ENCODE measurements around the gene ADAMTS12.
"Not testable (repeated sequence)": the region's sequence is repeated elsewhere in the genome, so short reads cannot be mapped to it uniquely, and the experiment has no call there.

ADAMTS12 gene

DNA sequence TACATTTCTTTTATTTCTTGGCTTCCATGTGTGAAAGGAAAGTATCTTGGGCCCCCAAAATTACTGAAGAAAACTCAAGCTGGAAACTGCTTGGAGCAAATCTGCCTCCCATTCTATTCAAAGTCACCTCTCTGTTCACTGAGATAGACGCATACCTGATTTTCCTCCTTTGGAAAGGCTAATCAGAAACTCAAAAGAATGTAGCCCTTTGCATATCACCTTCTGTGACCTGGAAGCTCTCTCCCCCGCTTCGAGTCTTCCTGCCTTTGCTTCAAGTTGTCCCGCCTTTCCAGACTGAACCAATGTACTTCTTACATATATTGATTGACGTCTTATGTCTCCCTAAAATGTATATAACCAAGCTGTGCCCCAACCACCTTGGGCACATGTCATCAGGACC is 39.3 kb upstream of the ADAMTS12 start:
- in situ Hi-C loops (cut with HindIII; ENCODE audit: low sequenced_read_pairs), result loop anchor here (25.0 kb wide), 1 partner anchor 469 kb away; no protein-coding TSS in a partner anchor
- no peak overlapping the region for H3K4me3 ChIP-seq (ENCODE audit: low read depth, low read length)
- no peak for TF ChIP-seq CTCF (IDR thresholded peaks at IDR 0.05; ENCODE audit: low read depth, low read length, missing control alignments)
- DNase-seq (ENCODE audit: low read depth), result no peak

DNA sequence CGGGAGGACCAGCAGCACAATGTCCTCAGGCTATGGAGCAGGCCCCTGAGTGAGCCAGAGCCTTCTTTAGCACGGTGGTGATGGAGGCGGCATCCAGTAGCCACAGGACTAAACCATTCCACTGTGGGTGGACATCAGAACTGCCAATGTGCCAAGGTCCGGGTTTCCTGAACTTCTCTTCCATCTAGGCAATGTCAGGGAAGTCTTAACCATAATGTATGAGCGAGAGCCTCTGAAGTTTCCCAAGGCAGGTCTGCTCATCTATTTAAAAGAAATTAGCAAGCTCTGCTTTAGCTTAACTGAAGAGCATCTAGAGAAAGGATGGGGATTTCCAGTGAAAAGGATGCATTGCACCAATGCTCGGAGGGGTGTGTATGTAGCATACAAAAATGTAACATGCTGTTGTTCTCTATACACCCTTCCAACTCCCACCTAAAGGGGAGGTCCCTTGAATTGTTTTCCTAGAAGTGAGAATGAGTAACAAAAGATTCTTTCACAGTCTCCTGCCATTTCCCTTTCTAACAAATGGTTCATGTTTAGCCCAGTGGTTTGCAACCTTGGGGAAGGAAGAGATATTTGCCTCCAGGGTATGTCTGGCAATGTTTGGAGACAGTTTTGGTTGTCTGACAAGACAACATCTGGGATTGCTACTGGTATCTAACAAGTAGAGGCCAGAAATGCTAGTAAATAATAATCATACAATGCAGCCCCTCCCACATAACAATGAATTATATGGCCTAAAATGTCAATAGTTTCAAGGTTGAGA is 38.3 kb upstream of the ADAMTS12 start:
- TF ChIP-seq CTCF (IDR thresholded peaks at IDR 0.05; ENCODE audit: low read depth, low read length, missing control alignments), result no peak
- in situ Hi-C loops (cut with HindIII; ENCODE audit: low sequenced_read_pairs), result loop anchor here (25.0 kb wide), 1 partner anchor 468 kb away; no protein-coding TSS in a partner anchor
- DNase-seq (ENCODE audit: low read depth), result no peak
- H3K4me3 ChIP-seq (ENCODE audit: low read depth, low read length), result no peak overlapping the region

- DNase-seq (ENCODE audit: low read depth), result no peak
- no peak for TF ChIP-seq CTCF (IDR thresholded peaks at IDR 0.05; ENCODE audit: low read depth, low read length, missing control alignments)
- no peak overlapping the region for H3K4me3 ChIP-seq (ENCODE audit: low read depth, low read length)
- in situ Hi-C loops (cut with HindIII; ENCODE audit: low sequenced_read_pairs), result loop anchor here (25.0 kb wide), 1 partner anchor 466 kb away; no protein-coding TSS in a partner anchor
These were observed 36.5 kb upstream of the ADAMTS12 start for GRCh38 chr5:33928283-33928682.

- no peak overlapping the region for H3K4me3 ChIP-seq (ENCODE audit: low read depth, low read length)
- in situ Hi-C loops (cut with HindIII; ENCODE audit: low sequenced_read_pairs), result loop anchor here (25.0 kb wide), 1 partner anchor 465 kb away; no protein-coding TSS in a partner anchor
- TF ChIP-seq CTCF (IDR thresholded peaks at IDR 0.05; ENCODE audit: low read depth, low read length, missing control alignments), result no peak
- no peak for DNase-seq (ENCODE audit: low read depth)
These were observed 35.9 kb upstream of the ADAMTS12 start for GRCh38 chr5:33927685-33928084.

GRCh38 chr5:33925278-33925677 is 33.5 kb upstream of the ADAMTS12 start:
- H3K4me3 ChIP-seq (ENCODE audit: low read depth, low read length), result no peak overlapping the region
- TF ChIP-seq CTCF (IDR thresholded peaks at IDR 0.05; ENCODE audit: low read depth, low read length, missing control alignments), result no peak
- DNase-seq (ENCODE audit: low read depth), result no peak
- in situ Hi-C loops (cut with HindIII; ENCODE audit: low sequenced_read_pairs), result loop anchor here (25.0 kb wide), 1 partner anchor 463 kb away; no protein-coding TSS in a partner anchor

DNA sequence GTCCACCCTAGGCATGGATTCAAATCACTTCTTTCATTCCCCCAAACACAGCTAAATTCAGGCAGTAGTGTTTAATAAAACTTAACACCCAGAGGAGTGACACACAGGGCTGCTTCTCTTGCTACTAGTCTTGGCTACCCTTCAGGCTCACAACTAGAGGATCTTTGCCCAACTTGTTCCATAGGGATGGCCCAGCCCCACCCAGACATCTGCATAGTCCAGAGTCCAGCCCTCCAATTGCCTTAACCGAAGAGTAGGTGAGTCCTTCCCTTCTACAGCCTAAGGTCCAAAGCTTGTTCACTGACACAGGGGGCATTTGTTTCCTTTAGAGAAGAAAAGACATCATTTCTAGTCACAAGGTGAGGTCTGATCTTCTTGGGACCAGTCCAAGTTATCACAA is 29.2 kb upstream of the ADAMTS12 start:
- no peak for TF ChIP-seq CTCF (IDR thresholded peaks at IDR 0.05; ENCODE audit: low read depth, low read length, missing control alignments)
- no peak for DNase-seq (ENCODE audit: low read depth)
- H3K4me3 ChIP-seq (ENCODE audit: low read depth, low read length), result no peak overlapping the region
- in situ Hi-C loops (cut with HindIII; ENCODE audit: low sequenced_read_pairs), result no loop called here

DNA sequence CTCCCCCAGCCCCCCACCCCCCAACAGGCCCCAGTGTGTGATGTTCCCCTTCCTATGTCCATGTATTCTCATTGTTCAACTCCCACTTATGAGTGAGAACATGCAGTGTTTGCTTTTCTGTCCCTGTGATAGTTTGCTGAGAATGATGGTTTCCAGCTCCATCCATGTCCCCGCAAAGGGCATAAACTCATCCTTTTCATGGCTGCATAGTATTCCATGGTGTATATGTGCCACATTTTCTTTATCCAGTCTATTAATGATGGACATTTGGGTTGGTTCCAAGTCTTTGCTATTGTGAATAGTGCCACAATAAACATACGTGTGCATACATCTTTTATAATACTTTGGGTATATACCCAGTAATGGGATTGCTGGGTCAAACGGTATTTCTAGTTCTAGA is 23.1 kb upstream of the ADAMTS12 start:
- in situ Hi-C loops (cut with HindIII; ENCODE audit: low sequenced_read_pairs); DNase-seq (ENCODE audit: low read depth): not testable (repeated sequence)

DNA sequence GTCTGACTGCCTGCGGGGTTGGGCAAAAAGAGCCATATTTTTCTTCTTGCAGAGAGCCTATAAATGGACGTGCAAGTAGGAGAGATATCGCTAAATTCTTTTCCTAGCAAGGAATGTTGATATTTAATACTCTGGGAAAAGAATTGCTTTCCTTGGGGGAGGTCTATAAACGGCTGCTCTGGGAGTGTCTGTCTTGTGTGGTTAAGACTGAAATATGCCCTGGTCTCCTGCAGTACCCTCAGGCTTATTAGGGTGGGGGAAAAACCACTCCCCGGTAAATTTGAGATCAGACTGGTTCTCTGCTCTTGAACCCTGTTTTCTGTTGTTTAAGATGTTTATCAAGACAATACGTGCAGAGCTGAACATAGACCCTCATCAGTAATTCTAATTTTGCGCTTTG is 14.5 kb upstream of the ADAMTS12 start:
- in situ Hi-C loops (cut with HindIII; ENCODE audit: low sequenced_read_pairs); H3K4me3 ChIP-seq (ENCODE audit: low read depth, low read length); DNase-seq (ENCODE audit: low read depth): not testable (repeated sequence)

More for the DNA sequence above, 23.1 kb upstream of the ADAMTS12 start:
- not testable (repeated sequence) for H3K4me3 ChIP-seq (ENCODE audit: low read depth, low read length)

All from astrocyte of the cerebellum (primary cell).